GM12874 (cell line): ENCODE measurements around the gene HSPBAP1.
A peak's percentile ranks its signal among the peaks of the same experiment; 100 is the strongest.

Source experiments
- TF ChIP-seq, protein P1 (sequence below): IDR thresholded peaks from 2 replicates; pipeline ENCODE4 v1.5.1; 2011; ENCODE audit warnings: low read depth, mild to moderate bottlenecking, control low read depth, low read length, moderate library complexity; ENCODE audit not compliant: insufficient read depth

Gene HSPBAP1

DNA sequence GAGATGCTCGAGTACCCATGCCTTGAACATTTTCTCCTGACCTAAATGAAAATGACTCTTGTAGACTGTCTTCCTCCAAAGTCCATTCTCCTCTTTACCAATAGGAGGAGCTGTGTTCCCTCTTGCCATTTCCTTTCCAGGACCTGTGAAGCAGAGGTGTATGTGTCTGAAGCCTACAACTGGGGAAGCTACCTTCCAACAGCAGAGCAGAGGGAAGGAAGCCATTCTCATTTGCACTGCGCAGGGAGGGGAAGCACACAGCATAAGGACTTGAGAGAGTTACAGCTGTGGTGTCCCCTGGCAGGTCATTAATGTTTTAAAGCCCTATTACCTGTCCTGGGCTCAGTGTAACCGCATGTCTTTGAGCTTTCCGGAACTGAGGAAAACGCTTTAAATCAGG is 38.7 kb downstream of the HSPBAP1 start:
- TF ChIP-seq, protein P1, sequence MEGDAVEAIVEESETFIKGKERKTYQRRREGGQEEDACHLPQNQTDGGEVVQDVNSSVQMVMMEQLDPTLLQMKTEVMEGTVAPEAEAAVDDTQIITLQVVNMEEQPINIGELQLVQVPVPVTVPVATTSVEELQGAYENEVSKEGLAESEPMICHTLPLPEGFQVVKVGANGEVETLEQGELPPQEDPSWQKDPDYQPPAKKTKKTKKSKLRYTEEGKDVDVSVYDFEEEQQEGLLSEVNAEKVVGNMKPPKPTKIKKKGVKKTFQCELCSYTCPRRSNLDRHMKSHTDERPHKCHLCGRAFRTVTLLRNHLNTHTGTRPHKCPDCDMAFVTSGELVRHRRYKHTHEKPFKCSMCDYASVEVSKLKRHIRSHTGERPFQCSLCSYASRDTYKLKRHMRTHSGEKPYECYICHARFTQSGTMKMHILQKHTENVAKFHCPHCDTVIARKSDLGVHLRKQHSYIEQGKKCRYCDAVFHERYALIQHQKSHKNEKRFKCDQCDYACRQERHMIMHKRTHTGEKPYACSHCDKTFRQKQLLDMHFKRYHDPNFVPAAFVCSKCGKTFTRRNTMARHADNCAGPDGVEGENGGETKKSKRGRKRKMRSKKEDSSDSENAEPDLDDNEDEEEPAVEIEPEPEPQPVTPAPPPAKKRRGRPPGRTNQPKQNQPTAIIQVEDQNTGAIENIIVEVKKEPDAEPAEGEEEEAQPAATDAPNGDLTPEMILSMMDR, result peak; percentile 87

DNA sequence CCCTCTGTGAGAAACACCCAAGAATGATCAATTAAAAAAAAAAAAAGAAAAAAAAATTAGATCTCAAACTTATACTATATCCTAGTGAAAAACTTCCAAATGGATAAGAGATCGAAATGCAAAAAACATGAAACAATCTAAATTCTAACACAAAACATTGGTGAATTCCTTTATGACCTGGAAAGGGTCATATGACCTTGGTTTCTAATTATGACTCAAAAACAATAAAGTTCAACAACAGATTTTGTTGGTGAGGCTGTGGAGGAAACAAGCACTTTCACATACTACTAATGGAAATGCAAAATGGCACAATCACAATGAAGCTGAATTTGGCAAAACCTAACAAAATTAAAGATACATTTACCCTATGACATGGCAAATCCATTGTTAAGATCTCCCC is 45.3 kb downstream of the HSPBAP1 start:
- TF ChIP-seq, protein P1, result no peak

DNA sequence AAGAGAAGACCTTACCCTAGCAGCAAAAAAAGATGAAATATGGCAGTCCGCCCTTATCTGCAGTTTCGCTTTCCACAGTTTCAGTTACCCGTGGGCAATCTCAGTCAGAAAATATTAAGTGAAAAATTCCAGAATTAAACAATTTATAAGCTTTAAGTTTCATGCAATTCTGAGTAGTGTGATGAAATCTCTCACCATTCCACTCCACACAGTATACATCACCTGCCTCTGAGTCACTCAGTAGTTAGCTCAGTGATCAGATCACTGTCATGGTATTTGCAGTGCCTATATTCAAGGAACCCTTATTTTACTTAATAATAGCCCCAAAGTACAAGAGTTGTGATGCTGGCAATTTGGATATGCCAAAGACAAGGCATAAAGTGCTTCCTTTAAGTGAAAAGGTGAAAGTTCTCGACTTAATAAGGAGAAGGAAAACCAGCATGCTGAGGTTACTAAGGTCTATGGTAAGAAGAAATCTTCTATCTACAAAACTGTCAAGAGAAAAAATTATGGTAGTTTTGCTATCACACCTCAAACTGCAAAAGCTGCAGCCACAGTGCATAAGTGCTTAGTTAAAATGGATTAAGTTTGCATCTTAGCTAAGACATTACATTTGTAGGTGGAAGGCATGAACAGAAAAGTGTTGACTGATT is 48.1 kb downstream of the HSPBAP1 start:
- TF ChIP-seq, protein P1, result no peak

DNA sequence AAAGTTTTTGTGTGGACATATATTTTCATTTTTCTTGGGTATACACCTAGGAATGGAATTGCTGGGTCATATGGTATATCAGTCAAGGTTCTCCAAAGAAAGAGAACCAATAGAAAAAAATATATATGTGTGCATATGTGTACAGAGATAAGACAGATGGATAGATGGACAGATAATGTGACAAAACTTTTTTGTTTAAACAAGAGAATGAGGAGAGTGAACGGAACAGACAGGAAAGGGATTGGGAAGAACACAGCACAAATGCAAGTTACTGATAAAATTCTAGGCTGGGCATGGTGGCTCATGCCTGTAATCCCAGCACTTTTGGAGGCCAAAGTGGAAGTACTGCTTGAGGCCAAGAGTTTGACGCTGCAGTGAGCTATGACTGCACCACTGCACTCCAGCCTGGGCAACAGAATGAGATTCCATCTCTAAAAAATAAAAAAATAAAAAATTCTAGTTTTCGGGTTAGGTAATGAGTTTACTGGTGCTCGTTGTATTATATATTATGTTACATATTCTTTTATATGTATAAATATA is 50.0 kb downstream of the HSPBAP1 start:
- TF ChIP-seq, protein P1, result no peak

DNA sequence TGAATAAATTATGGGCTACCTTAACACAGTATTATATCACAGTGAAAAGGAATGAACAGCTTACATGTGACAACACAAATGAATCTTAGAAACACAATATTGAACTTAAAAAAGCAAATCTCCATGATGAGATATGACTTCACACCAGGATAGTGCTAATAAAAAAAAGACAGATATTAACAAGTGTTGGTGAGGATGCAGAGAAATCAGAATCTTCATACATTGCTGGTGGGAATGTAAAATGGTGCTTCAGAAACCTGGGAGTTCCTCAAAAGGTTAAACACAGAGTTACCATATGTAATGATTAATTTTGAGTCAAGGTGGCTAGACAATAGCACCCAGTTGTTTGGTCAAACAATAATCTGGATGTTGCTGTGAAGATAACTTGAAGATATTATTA is 51.4 kb downstream of the HSPBAP1 start:
- TF ChIP-seq, protein P1, result no peak

DNA sequence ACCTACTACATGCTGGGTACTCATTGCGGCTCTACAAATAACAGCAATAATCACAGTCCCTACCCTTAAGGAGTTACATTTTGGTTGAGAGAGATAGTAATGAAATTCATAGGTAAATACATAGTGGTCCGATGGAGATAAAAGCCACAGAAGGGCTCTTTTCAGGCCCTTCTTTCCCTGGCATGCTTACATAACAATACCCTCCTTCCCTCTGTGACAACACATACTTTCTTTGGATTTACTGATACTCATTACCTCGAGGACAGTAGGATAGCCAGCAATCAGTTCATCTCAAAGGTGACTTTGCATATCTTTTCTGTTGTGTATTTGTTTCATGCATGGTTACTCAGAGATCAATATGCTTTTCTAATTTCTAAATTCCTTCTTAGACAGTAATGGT is 54.5 kb downstream of the HSPBAP1 start:
- TF ChIP-seq, protein P1, result no peak

DNA sequence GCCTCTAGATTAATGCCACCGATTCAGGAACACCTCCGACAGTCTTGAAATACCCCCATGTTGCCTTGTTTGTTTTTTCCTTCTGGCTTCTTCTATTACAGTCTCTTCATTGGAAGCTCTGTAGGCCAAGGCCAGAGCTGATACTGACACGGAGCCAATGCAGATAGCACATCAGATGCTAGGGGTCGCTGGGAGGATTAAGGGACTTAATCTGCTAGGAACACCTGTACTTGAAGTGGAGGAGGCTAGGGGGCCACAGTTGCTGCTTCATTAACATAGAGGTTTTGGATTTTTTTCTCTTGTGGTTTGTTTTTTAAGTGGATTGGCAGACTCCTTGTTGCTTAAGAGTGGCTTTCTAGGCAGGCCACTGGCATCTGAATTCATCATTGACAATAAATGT is 63.4 kb downstream of the HSPBAP1 start:
- TF ChIP-seq, protein P1, result no peak
